ENCODE data around the gene MSMO1.

GRCh38 chr4:165388756-165389155 lies 61.3 kb downstream of the MSMO1 start:
- no peak for TF ChIP-seq CTCF (IDR thresholded peaks at IDR 0.05; ENCODE audit: insufficient read depth, low read length, poor library complexity, severe bottlenecking)
- no peak for TF ChIP-seq EZH2phosphoT487 (conservative IDR thresholded peaks at IDR 0.05; ENCODE audit: low read length)
